EL (cell line): ENCODE results near the gene SCNN1B.

Experiments used
- DNase-seq: peaks from one replicate; pipeline ENCODE4 v3.0.0-alpha.2; 2016

SCNN1B gene

DNA sequence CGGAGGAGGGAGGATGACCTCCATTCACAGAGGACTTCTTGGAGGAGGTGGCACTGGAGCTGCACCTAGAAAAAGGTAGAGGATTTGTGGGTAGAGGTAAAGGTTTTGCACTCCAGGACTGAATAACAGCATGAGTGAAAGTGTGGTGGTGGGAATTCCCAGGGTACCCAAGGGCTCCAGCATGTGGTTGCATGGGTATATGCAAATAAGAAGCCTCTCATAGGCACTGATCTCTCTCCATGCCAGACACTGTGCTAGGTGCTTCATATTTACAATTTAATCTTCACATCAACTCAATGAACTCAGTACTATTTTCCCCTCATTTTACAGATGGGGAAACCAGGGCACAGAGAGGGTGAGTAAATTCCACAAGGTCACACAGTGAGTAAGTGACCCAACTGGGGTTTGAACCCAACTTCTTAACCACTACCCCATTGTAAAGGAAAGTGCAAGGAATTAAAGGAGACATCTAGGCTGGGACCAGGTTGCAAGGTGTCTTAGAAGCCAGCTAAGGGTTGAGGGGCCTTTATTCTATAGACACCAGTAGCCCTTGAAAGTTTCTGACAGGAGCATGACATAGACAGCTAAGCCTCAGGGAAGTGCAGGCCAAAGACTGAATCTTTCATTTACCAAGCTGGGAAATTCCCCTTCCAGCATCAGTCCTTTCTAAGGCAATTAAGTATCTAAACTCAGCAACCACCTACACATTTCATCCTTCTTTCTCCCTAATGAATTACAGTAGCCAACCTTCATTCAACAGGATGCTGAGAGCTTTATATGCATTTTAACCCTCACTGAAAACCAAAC is 21.3 kb downstream of the SCNN1B start:
- DNase-seq, result no peak

DNA sequence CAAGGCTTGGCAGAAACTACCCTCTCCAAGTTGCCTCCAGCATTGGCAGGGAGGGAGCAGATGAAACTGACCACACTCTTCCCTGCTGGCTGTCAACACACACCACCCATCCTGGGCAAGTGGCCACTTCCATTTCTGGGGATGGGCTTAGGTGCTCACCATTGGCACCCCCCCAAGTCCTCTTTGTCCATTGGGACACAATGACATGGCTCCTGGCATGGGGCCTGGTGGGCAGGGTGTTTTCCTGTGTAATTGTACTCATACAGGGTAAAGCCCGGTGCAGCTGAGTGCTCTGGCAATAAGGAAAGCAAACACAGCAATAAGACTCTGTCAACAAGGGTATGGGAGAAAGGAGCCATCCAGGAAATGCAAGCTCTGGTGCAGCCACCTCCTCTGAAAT is 22.6 kb downstream of the SCNN1B start:
- DNase-seq, result no peak

DNA sequence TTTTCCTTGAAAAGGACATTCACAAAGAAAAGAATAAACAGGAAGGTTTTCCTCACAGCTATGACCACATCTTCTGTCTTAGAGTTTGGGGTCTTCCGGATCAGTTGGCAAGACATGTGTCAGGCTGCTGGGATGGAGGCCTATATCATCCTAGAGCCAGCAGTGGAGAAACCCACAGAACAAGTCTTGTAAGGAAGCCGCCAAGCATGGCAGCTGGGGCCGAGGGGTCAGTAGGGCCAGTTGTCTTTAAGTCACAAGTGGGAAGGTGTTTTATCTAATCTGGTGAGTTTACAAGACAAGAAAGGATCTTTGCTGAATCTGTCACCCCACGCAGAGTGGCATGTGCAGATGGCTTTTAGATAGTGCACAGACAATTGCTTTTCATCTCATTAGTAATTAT is 25.7 kb downstream of the SCNN1B start:
- DNase-seq, result no peak

DNA sequence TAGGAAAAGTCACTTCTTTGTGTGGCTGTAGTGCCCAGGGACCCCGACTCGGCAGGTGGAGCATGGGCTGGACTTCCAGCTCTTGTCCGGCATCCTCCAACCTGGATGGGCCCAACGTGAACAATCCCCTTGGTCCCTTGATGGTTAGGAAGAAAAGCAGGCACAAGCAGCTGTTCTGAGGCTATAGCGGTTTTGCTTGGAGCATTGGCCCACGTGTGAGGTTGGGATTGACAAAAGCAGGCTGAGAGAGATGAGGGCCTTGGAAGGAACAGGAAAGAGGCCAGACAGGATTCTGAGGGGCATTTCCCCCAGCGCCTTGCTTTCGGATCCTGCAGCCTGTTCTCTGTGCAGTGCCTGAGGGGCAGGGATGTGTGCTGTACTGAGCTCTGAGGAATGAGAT is 28.1 kb downstream of the SCNN1B start:
- no peak for DNase-seq

- no peak for DNase-seq
Measured at GRCh38 chr16:23330583-23331249, 28.6 kb downstream of the SCNN1B start.

GRCh38 chr16:23333034-23333579 is 31.0 kb downstream of the SCNN1B start:
- DNase-seq, result no peak

DNA sequence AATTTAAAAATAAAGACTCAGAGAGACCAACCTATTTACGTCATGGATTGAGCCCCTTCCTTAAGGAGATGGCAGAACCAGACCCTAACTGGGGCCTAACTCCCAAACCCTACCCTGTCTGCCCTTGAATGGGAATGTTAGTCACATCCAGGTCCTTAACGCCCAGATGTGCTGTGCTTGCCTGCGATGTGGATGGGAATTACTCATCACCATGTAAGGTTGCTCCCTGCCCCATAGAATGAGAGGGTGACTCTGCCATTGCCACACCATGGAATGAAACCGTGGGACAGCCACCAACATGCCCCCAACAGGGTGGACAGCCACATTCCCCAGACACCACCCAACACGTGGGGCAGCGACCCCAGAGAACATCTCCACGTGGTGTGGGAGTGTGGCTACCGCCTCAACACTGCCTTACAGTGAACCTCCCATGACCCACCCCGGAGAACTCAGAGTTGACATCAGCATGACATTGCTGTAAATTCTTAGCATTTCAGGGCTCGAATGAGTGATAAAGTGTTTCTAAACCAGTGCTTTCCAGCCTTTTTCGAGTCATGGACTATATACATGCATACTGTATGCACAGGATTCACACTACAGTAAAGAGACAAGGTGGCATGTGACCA is 31.8 kb downstream of the SCNN1B start:
- DNase-seq, result no peak

- no peak for DNase-seq
Measured at GRCh38 chr16:23334457-23334853, 32.4 kb downstream of the SCNN1B start.

DNA sequence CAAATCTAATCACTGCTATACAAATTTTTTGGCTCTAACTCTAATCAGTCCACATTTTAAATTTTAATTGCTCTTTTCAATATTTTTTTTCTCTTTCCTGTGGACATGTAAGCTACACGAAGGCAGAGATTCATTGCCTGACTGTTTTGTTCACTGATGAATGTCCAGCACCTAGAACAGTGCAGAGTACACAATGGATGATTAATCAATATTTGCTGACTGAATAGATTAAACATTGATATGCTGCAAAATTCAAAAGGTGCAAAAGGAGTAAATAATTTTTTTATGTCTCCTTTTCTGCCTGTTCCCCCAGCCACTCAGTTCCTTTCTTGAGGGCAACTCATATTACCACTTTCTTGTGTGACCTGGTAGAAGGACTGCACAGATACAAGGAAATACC is 32.8 kb downstream of the SCNN1B start:
- no peak for DNase-seq

- no peak for DNase-seq
Measured at GRCh38 chr16:23337836-23338550, 35.9 kb downstream of the SCNN1B start.

- no peak for DNase-seq
Measured at GRCh38 chr16:23339787-23340186, 37.7 kb downstream of the SCNN1B start.

- DNase-seq, result no peak
Measured at GRCh38 chr16:23342083-23342640, 40.1 kb downstream of the SCNN1B start.

- no peak for DNase-seq
Measured at GRCh38 chr16:23343643-23344612, 41.8 kb downstream of the SCNN1B start.

GRCh38 chr16:23345237-23345636 is 43.1 kb downstream of the SCNN1B start:
- DNase-seq, result no peak

GRCh38 chr16:23348579-23349469 is 46.7 kb downstream of the SCNN1B start:
- no peak for DNase-seq

DNA sequence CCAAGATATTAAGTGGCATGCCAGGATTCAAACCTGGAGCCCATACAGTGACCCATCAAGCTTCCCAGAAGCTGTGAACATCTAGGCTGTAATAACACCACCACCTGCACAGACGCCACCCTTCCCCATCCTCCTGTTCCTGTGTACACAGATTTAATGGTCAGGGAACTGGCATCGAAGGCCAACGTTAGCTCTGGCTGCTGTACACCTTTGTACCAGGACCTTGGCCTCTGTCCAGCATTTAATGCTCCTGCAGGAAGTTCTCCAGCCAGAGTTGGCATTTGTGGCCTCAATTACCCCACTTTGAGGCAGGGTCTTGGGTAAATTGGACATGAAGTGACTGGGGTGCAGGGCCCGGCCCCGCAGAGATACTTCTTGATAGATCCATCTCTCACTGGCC is 49.3 kb downstream of the SCNN1B start:
- DNase-seq, result no peak

GRCh38 chr16:23353440-23353839 is 51.3 kb downstream of the SCNN1B start:
- no peak for DNase-seq

DNA sequence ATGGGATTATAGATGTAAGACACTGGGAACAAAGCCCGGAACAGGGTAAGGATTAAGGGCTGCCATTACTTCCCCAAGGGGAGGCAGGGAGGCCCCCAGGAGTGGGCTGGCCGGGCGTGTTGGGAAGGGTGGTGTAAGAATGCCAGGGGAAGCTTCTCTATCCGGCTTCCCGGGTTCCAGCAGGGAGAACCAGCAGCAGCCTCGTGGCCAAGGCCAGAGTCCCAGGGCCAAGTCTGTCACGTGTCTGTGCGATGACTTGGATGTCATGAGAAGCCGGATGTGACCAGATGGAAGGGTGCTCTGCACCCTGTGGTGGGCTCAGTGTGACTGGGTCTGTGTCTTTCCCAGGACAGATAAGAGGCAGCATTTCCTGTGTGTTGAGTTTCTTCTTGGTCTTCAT is 52.1 kb downstream of the SCNN1B start:
- no peak for DNase-seq

GRCh38 chr16:23355106-23355670 is 53.1 kb downstream of the SCNN1B start:
- no peak for DNase-seq

GRCh38 chr16:23356941-23357340 is 54.8 kb downstream of the SCNN1B start:
- DNase-seq, result no peak
